ENCODE data around the gene EEF1A2.

The EEF1A2 gene

GRCh38 chr20:63448031-63448430, 50.9 kb downstream of the EEF1A2 start:
- TF ChIP-seq CTCF (IDR thresholded peaks at IDR 0.05; ENCODE audit: low read length, missing control alignments), result no peak
- DNase-seq (ENCODE audit: low read depth), result no peak

GRCh38 chr20:63447320-63447719, 51.6 kb downstream of the EEF1A2 start:
- no peak for TF ChIP-seq CTCF (IDR thresholded peaks at IDR 0.05; ENCODE audit: low read length, missing control alignments)
- H3K4me3 ChIP-seq (replicated peaks; ENCODE audit: low read depth, low read length), result no peak overlapping the region
- DNase-seq (ENCODE audit: low read depth), result no peak

More at GRCh38 chr20:63448031-63448430, 50.9 kb downstream of the EEF1A2 start:
- H3K4me3 ChIP-seq (replicated peaks; ENCODE audit: low read depth, low read length), result no peak overlapping the region

GRCh38 chr20:63446216-63447024, 52.5 kb downstream of the EEF1A2 start:
- no peak for TF ChIP-seq CTCF (IDR thresholded peaks at IDR 0.05; ENCODE audit: low read length, missing control alignments)
- DNase-seq (ENCODE audit: low read depth), result no peak
- no peak overlapping the region for H3K4me3 ChIP-seq (replicated peaks; ENCODE audit: low read depth, low read length)

GRCh38 chr20:63445075-63445734, 53.7 kb downstream of the EEF1A2 start:
- no peak for TF ChIP-seq CTCF (IDR thresholded peaks at IDR 0.05; ENCODE audit: low read length, missing control alignments)
- no peak overlapping the region for H3K4me3 ChIP-seq (replicated peaks; ENCODE audit: low read depth, low read length)
- DNase-seq (ENCODE audit: low read depth), result no peak

DNA sequence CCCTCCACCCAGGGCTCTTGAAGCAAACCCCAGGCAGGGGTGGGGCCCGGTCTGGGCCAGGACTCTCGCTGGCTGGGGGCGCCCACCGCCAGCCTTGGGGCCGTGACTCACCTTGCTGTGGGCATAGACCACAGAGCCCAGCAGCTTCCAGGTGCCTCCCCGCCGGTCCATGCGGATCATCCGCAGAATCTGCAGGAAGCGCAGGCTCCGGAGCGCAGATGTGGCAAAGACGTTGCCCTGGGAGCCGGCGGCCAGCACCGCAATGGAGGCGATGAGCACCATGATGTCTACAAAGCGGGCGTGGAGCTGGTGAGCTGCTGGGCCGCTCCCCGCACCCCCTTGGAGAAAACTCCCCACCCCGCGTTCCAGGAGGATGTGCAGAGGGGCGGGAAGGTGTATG, 54.3 kb downstream of the EEF1A2 start:
- no peak for TF ChIP-seq CTCF (IDR thresholded peaks at IDR 0.05; ENCODE audit: low read length, missing control alignments)
- no peak overlapping the region for H3K4me3 ChIP-seq (replicated peaks; ENCODE audit: low read depth, low read length)
- DNase-seq (ENCODE audit: low read depth), result no peak

DNA sequence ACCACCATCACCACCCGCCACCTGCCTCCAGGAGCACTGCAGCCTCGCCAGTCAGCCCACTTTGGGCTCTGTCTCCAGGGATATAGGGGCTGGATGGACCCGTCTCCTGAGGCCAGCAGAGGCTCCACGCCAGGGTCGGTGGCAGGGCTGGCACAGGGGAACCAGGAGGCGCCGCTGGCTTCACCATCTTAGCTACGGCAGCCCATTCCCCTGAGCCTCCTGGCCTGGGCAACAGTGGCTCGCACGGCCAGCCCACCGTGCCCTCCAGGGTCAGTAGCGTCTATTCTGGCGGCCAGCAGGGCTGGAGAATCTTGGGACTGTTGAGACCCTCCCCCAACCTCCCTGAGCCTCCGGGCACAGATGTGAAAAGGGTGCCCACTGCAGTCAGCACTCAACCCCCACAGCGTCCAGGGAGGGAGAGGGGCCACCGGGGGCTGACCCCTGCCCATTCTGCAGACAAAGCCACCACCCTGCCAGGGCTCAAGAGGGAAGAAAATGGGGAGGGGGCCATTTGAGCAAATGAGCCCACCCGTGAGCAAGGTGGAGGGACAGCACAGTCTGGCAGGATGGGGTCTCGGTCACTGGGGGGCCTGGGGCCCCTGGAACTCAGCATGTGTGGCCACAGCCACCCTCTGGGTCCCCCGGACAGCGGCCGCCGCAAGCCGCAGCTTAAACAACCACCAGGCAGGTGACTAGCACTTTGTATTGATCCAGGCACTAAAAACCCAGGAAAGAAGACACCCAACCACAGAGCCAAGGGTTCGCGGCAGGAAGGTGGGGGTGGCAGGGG, 55.1 kb downstream of the EEF1A2 start:
- no peak for TF ChIP-seq CTCF (IDR thresholded peaks at IDR 0.05; ENCODE audit: low read length, missing control alignments)
- no peak for DNase-seq (ENCODE audit: low read depth)
- H3K4me3 ChIP-seq (replicated peaks; ENCODE audit: low read depth, low read length), result no peak overlapping the region
